GM12801 (cell line): ENCODE results near the gene ARHGAP28.

Experiments used
- CTCF ChIP-seq: IDR thresholded peaks from one replicate; pipeline ENCODE4 v1.5.1; 2011; ENCODE audit warnings: control low read depth; ENCODE audit not compliant: insufficient read length; ENCODE audit errors: extremely low read depth

Gene ARHGAP28

GRCh38 chr18:6722690-6723089 lies 6.8 kb upstream of the ARHGAP28 start:
- no peak for TF ChIP-seq CTCF

GRCh38 chr18:6724331-6724730 lies 5.2 kb upstream of the ARHGAP28 start:
- no peak for TF ChIP-seq CTCF

DNA sequence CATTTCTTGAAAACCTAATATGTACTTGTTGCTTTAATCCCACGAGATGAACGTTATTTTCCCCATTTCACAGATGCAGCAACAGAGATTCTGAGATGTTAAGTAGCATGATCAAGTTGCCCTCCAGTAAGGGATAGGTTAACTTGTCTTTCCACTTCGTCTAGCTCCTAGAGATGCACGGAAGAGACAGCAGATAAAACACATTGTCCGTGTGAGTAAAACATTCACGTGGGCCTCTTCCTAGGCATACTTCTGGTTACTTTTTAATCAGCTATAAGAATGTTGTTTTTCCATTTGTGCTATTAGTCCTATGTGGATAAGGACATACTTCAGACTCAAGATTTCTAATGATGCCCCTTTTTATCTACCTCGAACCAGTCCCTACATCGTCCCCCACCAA lies 1.2 kb upstream of the ARHGAP28 start:
- no peak for TF ChIP-seq CTCF

DNA sequence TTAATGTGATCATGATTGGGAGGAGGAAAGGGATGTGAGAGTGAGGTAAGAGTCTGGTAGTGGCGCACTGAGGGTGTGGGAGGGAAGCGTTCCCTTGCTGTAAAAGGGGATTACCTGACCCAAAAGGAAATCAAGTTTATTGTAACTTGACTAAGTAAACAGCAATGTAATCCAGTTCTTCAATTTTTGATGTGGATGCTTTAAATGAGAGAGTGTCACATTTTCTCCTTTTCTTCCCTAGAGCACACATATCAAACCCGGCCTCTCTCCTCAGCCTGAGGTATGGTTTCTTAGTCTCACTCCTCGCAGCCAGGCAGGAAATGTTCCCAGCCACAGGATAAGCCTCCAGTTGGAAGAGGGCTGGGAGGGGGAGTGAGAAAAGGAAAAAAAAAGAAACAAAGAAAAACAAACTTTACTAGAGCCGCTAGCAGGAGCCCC lies 688 bp upstream of the ARHGAP28 start:
- TF ChIP-seq CTCF, result no peak

GRCh38 chr18:6730416-6731221 lies 1.1 kb downstream of the ARHGAP28 start:
- no peak for TF ChIP-seq CTCF

GRCh38 chr18:6731222-6731596 lies 1.7 kb downstream of the ARHGAP28 start:
- no peak for TF ChIP-seq CTCF

- no peak for TF ChIP-seq CTCF
Observed at GRCh38 chr18:6732952-6733351, 3.4 kb downstream of the ARHGAP28 start.

GRCh38 chr18:6733758-6734157 lies 4.2 kb downstream of the ARHGAP28 start:
- no peak for TF ChIP-seq CTCF
